H7 (cell line): ENCODE data around the gene GPLD1. TPM values are rescaled to one million over a fixed set of nuclear protein-coding genes. Genes with fewer than 3 reads are reported as not detected.
"Not testable (repeated sequence)": the region's sequence is repeated elsewhere in the genome, so short reads cannot be mapped to it uniquely, and the experiment has no call there.

ENCODE experiments used
- DNase-seq: peaks from one replicate; pipeline ENCODE4 v3.0.0; 2012
- H3K27me3 ChIP-seq: 2 replicates; pipeline ENCODE4 v1.6.0; 2011; ENCODE audit warnings: mild to moderate bottlenecking, low read length; ENCODE audit not compliant: control insufficient read depth, insufficient read depth
- H3K36me3 ChIP-seq: replicated peaks from 2 replicates; pipeline ENCODE4 v1.5.1; 2011; ENCODE audit warnings: low read length; ENCODE audit not compliant: control insufficient read depth, insufficient read depth
- H3K4me3 ChIP-seq: 2 replicates; pipeline ENCODE4 v1.5.1; 2011; ENCODE audit warnings: low read depth, mild to moderate bottlenecking, control low read depth, low read length, moderate library complexity; ENCODE audit not compliant: insufficient read depth
- total RNA-seq: library from RNA; depleted of rRNA; stranded (reverse); fragments of >200 nt; shearing (Covaris generic); gene quantifications from 2 replicates; pipeline ENCODE4 v1.2.3, GENCODE V29; 2014; rRNA removed

GPLD1 gene
- 2.0 and 2.5 TPM in 2 replicates for total RNA-seq

- Histone ChIP-seq H3K27me3 (peaks cover 9% of the 10 kb centered on the region), H3K4me3 (no peak within 1 kb of the TSS), H3K36me3 (no peaks in the 10 kb centered on the region)
- DNase-seq: no peak
Observed at GRCh38 chr6:24489470-24489869, at the start of gene GPLD1. Gene GPLD1 (minus strand): TSS chr6:24489578. CDS start chr6:24489511, 67 bp downstream.

GRCh38 chr6:24537771-24538385 lies 48.5 kb upstream of the GPLD1 start:
- H3K36me3 ChIP-seq: no peaks in the 10 kb centered on the region
- no peaks in the 10 kb centered on the region for H3K27me3 ChIP-seq
- DNase-seq: no peak
- no peak overlapping the region for H3K4me3 ChIP-seq

- DNase-seq: no peak
- no peaks in the 10 kb centered on the region for H3K27me3 ChIP-seq
Observed at GRCh38 chr6:24537082-24537699, 47.8 kb upstream of the GPLD1 start.

GRCh38 chr6:24536466-24536865 lies 47.1 kb upstream of the GPLD1 start:
- no peaks in the 10 kb centered on the region for H3K27me3 ChIP-seq
- no peak overlapping the region for H3K4me3 ChIP-seq
- no peaks in the 10 kb centered on the region for H3K36me3 ChIP-seq
- no peak for DNase-seq

More at GRCh38 chr6:24537082-24537699, 47.8 kb upstream of the GPLD1 start:
- H3K36me3 ChIP-seq: no peaks in the 10 kb centered on the region
- H3K4me3 ChIP-seq: no peak overlapping the region

- DNase-seq: no peak
- Histone ChIP-seq H3K27me3 (no peaks in the 10 kb centered on the region), H3K36me3 (no peaks in the 10 kb centered on the region)
Observed at GRCh38 chr6:24535210-24535609, 45.8 kb upstream of the GPLD1 start.

GRCh38 chr6:24534329-24534728 lies 45.0 kb upstream of the GPLD1 start:
- H3K27me3 ChIP-seq: no peaks in the 10 kb centered on the region
- no peak for DNase-seq
- H3K4me3 ChIP-seq: no peak overlapping the region
- no peaks in the 10 kb centered on the region for H3K36me3 ChIP-seq

More at GRCh38 chr6:24535210-24535609, 45.8 kb upstream of the GPLD1 start:
- H3K4me3 ChIP-seq: no peak overlapping the region

GRCh38 chr6:24529985-24530384 lies 40.6 kb upstream of the GPLD1 start:
- H3K36me3 ChIP-seq: no peaks in the 10 kb centered on the region
- H3K27me3 ChIP-seq: no peaks in the 10 kb centered on the region
- no peak overlapping the region for H3K4me3 ChIP-seq
- no peak for DNase-seq

- no peaks in the 10 kb centered on the region for H3K27me3 ChIP-seq
- DNase-seq: peak; percentile 50
- no peaks in the 10 kb centered on the region for H3K36me3 ChIP-seq
- H3K4me3 ChIP-seq: no peak overlapping the region
Observed at GRCh38 chr6:24524805-24525204, 35.4 kb upstream of the GPLD1 start.

GRCh38 chr6:24524329-24524728 lies 35.0 kb upstream of the GPLD1 start:
- no peaks in the 10 kb centered on the region for H3K27me3 ChIP-seq
- DNase-seq: no peak
- no peak overlapping the region for H3K4me3 ChIP-seq
- H3K36me3 ChIP-seq: no peaks in the 10 kb centered on the region

GRCh38 chr6:24522228-24523176 lies 33.1 kb upstream of the GPLD1 start:
- Histone ChIP-seq H3K4me3 (no peak overlapping the region), H3K27me3 (no peaks in the 10 kb centered on the region), H3K36me3 (no peaks in the 10 kb centered on the region)
- no peak for DNase-seq

- no peak overlapping the region for H3K4me3 ChIP-seq
- DNase-seq: peak; percentile 69
- H3K27me3 ChIP-seq: no peaks in the 10 kb centered on the region
- H3K36me3 ChIP-seq: no peaks in the 10 kb centered on the region
Observed at GRCh38 chr6:24520929-24521546, 31.7 kb upstream of the GPLD1 start.

- Histone ChIP-seq H3K27me3 (no peaks in the 10 kb centered on the region), H3K36me3 (no peaks in the 10 kb centered on the region), H3K4me3 (no peak overlapping the region)
- DNase-seq: no peak
Observed at GRCh38 chr6:24517659-24518543, 28.5 kb upstream of the GPLD1 start.

- Histone ChIP-seq H3K4me3 (no peak overlapping the region), H3K27me3 (no peaks in the 10 kb centered on the region), H3K36me3 (no peaks in the 10 kb centered on the region)
- no peak for DNase-seq
Observed at GRCh38 chr6:24513602-24514001, 24.2 kb upstream of the GPLD1 start.

- H3K4me3 ChIP-seq, DNase-seq, H3K27me3 ChIP-seq, H3K36me3 ChIP-seq: not testable (repeated sequence)
Observed at GRCh38 chr6:24511976-24512375, 22.6 kb upstream of the GPLD1 start.
